Endothelial cell of umbilical vein (primary cell): ENCODE data around the gene COL4A1. TPM values are rescaled to one million over a fixed set of nuclear protein-coding genes. Genes with fewer than 3 reads are reported as not detected.

Source experiments
- BruUV-seq: library from RNA; stranded (reverse); fragments of 400-500 nt; replicated peaks from 2 replicates; lab custom pipeline; 2021; lab: Mats Ljungman, UMichigan
- CTCF ChIA-PET: fragments of 300-600, 350-600 bp; sonication (Branson Sonifier 250); formaldehyde crosslinking; loops from one replicate; lab custom pipeline; 2021; ENCODE audit warnings: antibody characterized with exemption, inconsistent platforms; lab: Charles Lee
- POLR2A ChIA-PET: fragments of 300-600, 350-600 bp; sonication (Branson Sonifier 250); formaldehyde crosslinking; loops from one replicate; lab custom pipeline; 2021; ENCODE audit warnings: antibody characterized with exemption, inconsistent platforms; lab: Charles Lee
- DNase-seq: peaks from one replicate; pipeline ENCODE4 v3.0.0-alpha.2; 2011; ENCODE audit warnings: low read depth, low spot score
- FAIRE-seq: peaks from 2 replicates; lab custom pipeline; 2011; peaks lifted over from hg19 to GRCh38; lab: Jason Lieb, UNC
- H2AFZ ChIP-seq: 2 replicates; pipeline ENCODE4 v1.6.0; 2012; ENCODE audit warnings: low read depth, low read length, control low read depth, inconsistent platforms
- H3K27ac ChIP-seq: 2 replicates; pipeline ENCODE4 v1.5.1; 2011; ENCODE audit warnings: low read depth, mild to moderate bottlenecking, control low read depth, low read length, moderate library complexity; ENCODE audit not compliant: insufficient read depth
- H3K27me3 ChIP-seq, 2 experiments: 2 replicates each; pipeline versions ENCODE4 v1.6.0 to v1.6.1; 2011; ENCODE audit warnings: low read length in 2 of 2, mixed read lengths in 1 of 2; ENCODE audit not compliant: control insufficient read depth in 2 of 2, insufficient read depth in 2 of 2
- H3K36me3 ChIP-seq, 2 experiments: 2 replicates in 1 of 2; 3 replicates in 1 of 2; pipeline ENCODE4 v1.5.1; 2011; ENCODE audit warnings: low read length in 2 of 2, mild to moderate bottlenecking in 1 of 2, moderate library complexity in 1 of 2; ENCODE audit not compliant: control insufficient read depth in 2 of 2, insufficient read depth in 2 of 2; ENCODE audit errors: extremely low read depth in 1 of 2
- H3K4me1 ChIP-seq: 3 replicates; pipeline ENCODE4 v1.5.1; 2011; ENCODE audit warnings: mild to moderate bottlenecking, low read length; ENCODE audit not compliant: control insufficient read depth, insufficient read depth; ENCODE audit errors: extremely low read depth
- H3K4me2 ChIP-seq: 2 replicates; pipeline ENCODE4 v1.6.1; 2011; ENCODE audit warnings: low read length, control low read depth, mixed read lengths; ENCODE audit not compliant: insufficient read depth
- H3K4me3 ChIP-seq, 3 experiments: fragments of 200-600 bp in 1 of 3; sonication (generic), shearing (Covaris generic) in 1 of 3; replicated peaks in 1 of 3; 2 replicates each; pipeline ENCODE4 v1.5.1; 2011 to 2016; ENCODE audit warnings: control low read depth in 3 of 3, low read length in 3 of 3, mild to moderate bottlenecking in 2 of 3, inconsistent platforms in 1 of 3, low read depth in 1 of 3, moderate library complexity in 1 of 3; ENCODE audit not compliant: insufficient read depth in 1 of 3
- H3K79me2 ChIP-seq: 2 replicates; pipeline ENCODE4 v1.6.0; 2012; ENCODE audit warnings: low read length, inconsistent platforms; ENCODE audit not compliant: control insufficient read depth, insufficient read depth
- H3K9ac ChIP-seq: replicated peaks from 2 replicates; pipeline ENCODE3; 2011; ENCODE audit warnings: low read length, control low read depth; ENCODE audit not compliant: insufficient read depth; ENCODE audit errors: extremely low read depth
- H3K9me1 ChIP-seq: replicated peaks from 3 replicates; pipeline ENCODE4 v1.6.0; 2011; ENCODE audit warnings: mild to moderate bottlenecking, low read length; ENCODE audit not compliant: control insufficient read depth, insufficient read depth; ENCODE audit errors: extremely low read depth
- H3K9me3 ChIP-seq: replicated peaks from 2 replicates; pipeline ENCODE4 v1.5.1; 2012; ENCODE audit warnings: low read length, inconsistent platforms; ENCODE audit not compliant: control insufficient read depth, insufficient read depth
- H4K20me1 ChIP-seq: replicated peaks from 2 replicates; pipeline ENCODE3; 2011; ENCODE audit warnings: mild to moderate bottlenecking, low read length; ENCODE audit not compliant: control insufficient read depth, insufficient read depth; ENCODE audit errors: extremely low read depth
- EZH2 ChIP-seq: IDR thresholded peaks from 2 replicates; pipeline ENCODE4 v1.6.1; 2012; ENCODE audit warnings: borderline replicate concordance, low read depth, mild to moderate bottlenecking, moderate library complexity, low read length, inconsistent platforms; ENCODE audit not compliant: severe bottlenecking
- FOS ChIP-seq: IDR thresholded peaks from 2 replicates; pipeline ENCODE4 v1.6.1; 2011; ENCODE audit warnings: mild to moderate bottlenecking, low read length, moderate library complexity, borderline replicate concordance; ENCODE audit not compliant: insufficient read depth
- GATA2 ChIP-seq: IDR thresholded peaks from 2 replicates; pipeline ENCODE4 v1.7.0; 2011; ENCODE audit warnings: low read depth, mild to moderate bottlenecking, moderate library complexity, mixed read lengths, low read length; ENCODE audit not compliant: insufficient read length, insufficient read depth
- JUN ChIP-seq: IDR thresholded peaks from 2 replicates; pipeline ENCODE4 v1.6.1; 2011; ENCODE audit warnings: borderline replicate concordance, low read depth; ENCODE audit not compliant: insufficient read length, insufficient read depth
- MYC ChIP-seq: IDR thresholded peaks from one replicate; pipeline ENCODE4 v1.6.1; 2011; ENCODE audit warnings: mild to moderate bottlenecking, low read depth, low read length
- POLR2A ChIP-seq: IDR thresholded peaks from 2 replicates; pipeline ENCODE4 v1.6.1; 2012; ENCODE audit warnings: low read depth, mild to moderate bottlenecking, control low read depth, low read length
- POLR2AphosphoS5 ChIP-seq: IDR thresholded peaks from 2 replicates; pipeline ENCODE4 v1.6.1; 2012; ENCODE audit warnings: low read depth, mild to moderate bottlenecking, control low read depth, low read length, moderate library complexity; ENCODE audit not compliant: insufficient read depth
- dilution Hi-C: fragments of 300-500 bp; cut with MboI; formaldehyde crosslinking; loops from one replicate; pipeline ENCODE4 v1.15.0; 2019; ENCODE audit warnings: low sequenced_read_pairs; ENCODE audit not compliant: extremely low pct_ligation_motif_present
- intact Hi-C: fragments of 100-400 bp; cut with micrococcal nuclease; formaldehyde crosslinking; loops from one replicate; pipeline ENCODE4 v1.10.0; 2022
- polyA plus RNA-seq, 4 experiments: library from polyadenylated mRNA; depleted of rRNA in 3 of 4; stranded (reverse) in 3 of 4; unstranded in 1 of 4; fragments of >200 nt; gene quantifications; 2 replicates each; pipeline versions ENCODE4 v1.2.1 to v1.2.3, GENCODE V29; 2011 to 2012; ENCODE audit warnings: missing spikeins in 1 of 4
- total RNA-seq: library from RNA; stranded (reverse); gene quantifications from 2 replicates; pipeline ENCODE4 v1.2.3, GENCODE V29; 2021
- TF ChIP-seq, protein P1 (sequence below), 2 donors: IDR thresholded peaks; 1 replicate in 1 of 2; 2 replicates in 1 of 2; pipeline ENCODE4 v1.5.1; 2011; ENCODE audit warnings: low read length in 2 of 2, mild to moderate bottlenecking in 2 of 2, moderate library complexity in 2 of 2, control low read depth in 1 of 2, inconsistent platforms in 1 of 2, low read depth in 1 of 2; ENCODE audit not compliant: insufficient read depth in 1 of 2; ENCODE audit errors: extremely low read depth in 1 of 2
- TF ChIP-seq, protein P2 (sequence below): IDR thresholded peaks from 2 replicates; pipeline ENCODE4 v1.6.1; 2011; ENCODE audit not compliant: insufficient read depth, insufficient read length

The COL4A1 gene
- total and polyA plus RNA-seq, 2 donors (not counting 3 experiments of a cell fraction or from before 2014, with no cell fraction given): 384 to 1,119 TPM

DNA sequence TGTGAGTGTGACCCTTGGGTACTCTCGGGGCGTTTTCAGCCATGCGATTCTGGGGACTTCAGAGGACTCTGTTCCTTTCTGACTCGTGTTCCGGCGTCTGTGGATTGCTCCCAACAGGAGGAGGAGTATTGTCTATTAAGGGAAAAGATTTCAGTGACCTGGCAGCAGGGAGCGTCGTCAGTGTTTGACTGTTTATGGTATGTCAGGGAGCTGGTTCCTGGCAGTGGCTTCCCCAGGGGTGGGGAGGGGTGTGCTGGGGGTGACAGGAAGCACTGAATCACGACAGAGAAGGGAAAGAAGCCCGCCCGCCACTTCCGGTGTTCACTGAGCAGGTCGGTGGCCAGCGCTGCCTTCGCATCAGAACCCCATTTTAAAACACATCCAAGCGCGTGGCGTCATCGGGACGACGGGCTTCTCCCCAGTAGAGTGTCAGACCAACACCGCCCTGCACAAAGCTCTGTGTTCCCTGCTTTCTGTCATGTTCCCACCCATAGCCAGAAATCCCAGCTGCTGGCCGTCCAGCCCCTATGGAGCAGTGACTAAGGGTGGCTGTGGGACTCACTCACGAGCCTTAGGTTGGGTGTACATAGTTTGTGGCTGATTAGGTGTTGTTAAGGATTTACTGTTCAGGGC is 34.0 kb upstream of the COL4A1 start:
- dilution Hi-C loops: no loop called here
- POLR2A ChIA-PET: interaction anchor here (1.0 kb wide), 1 partner anchor 21 kb away, joined by 3 read pairs; no protein-coding TSS in a partner anchor

More for the DNA sequence above, 34.0 kb upstream of the COL4A1 start:
- peaks cover 2% of the 10 kb centered on the region for H4K20me1 ChIP-seq
- H3K27ac ChIP-seq: peak overlapping the region; percentile 100
- H3K4me3 ChIP-seq: peak overlapping the region in 1 of 3 experiments; percentile 31
- peak overlapping the region; percentile 78 for H3K4me2 ChIP-seq
- peaks cover 62% of the 10 kb centered on the region for H3K79me2 ChIP-seq
- no TSS peak for BruUV-seq
- no peaks in the 10 kb centered on the region for H3K27me3 ChIP-seq
- intact Hi-C loops: loop anchor here (1.0 to 10.0 kb wide), 10 partner anchors 21 to 374 kb away; partner anchors contain the start of gene ING1
- peak; percentile 90 for FAIRE-seq
- H3K9me3 ChIP-seq: no peaks in the 10 kb centered on the region
- H3K4me1 ChIP-seq: peaks cover 62% of the 10 kb centered on the region
- H2AFZ ChIP-seq: no peak overlapping the region
- TF ChIP-seq EZH2 (no peak), POLR2A (peak; percentile 18), FOS (no peak), JUN (peak; percentile 22), MYC (no peak), POLR2AphosphoS5 (peak; percentile 62), GATA2 (no peak)
- TF ChIP-seq, protein P1, sequence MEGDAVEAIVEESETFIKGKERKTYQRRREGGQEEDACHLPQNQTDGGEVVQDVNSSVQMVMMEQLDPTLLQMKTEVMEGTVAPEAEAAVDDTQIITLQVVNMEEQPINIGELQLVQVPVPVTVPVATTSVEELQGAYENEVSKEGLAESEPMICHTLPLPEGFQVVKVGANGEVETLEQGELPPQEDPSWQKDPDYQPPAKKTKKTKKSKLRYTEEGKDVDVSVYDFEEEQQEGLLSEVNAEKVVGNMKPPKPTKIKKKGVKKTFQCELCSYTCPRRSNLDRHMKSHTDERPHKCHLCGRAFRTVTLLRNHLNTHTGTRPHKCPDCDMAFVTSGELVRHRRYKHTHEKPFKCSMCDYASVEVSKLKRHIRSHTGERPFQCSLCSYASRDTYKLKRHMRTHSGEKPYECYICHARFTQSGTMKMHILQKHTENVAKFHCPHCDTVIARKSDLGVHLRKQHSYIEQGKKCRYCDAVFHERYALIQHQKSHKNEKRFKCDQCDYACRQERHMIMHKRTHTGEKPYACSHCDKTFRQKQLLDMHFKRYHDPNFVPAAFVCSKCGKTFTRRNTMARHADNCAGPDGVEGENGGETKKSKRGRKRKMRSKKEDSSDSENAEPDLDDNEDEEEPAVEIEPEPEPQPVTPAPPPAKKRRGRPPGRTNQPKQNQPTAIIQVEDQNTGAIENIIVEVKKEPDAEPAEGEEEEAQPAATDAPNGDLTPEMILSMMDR (IDR thresholded peaks at IDR 0.05; ENCODE audit: extremely low read depth in 1 of 2, insufficient read depth in 1 of 2, low read depth in 1 of 2, low read length in 2 of 2): no peak
- TF ChIP-seq, protein P2, sequence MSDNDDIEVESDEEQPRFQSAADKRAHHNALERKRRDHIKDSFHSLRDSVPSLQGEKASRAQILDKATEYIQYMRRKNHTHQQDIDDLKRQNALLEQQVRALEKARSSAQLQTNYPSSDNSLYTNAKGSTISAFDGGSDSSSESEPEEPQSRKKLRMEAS: peak; percentile 33
- DNase-seq: peak; percentile 80
- CTCF ChIA-PET: interaction anchor here (0.8 to 2.9 kb wide), 14 partner anchors 9 to 119 kb away, joined by 3 to 13 read pairs (median 5); partner anchors contain the start of genes COL4A1 and COL4A2
- H3K9me1 ChIP-seq: no peaks in the 10 kb centered on the region
- H3K9ac ChIP-seq: peak overlapping the region; percentile 99
- peaks cover 0 to 3% of the 10 kb centered on the region in 2 experiments for H3K36me3 ChIP-seq
